ENCODE measurements around the gene DNAJC10.

DNAJC10 gene

DNA sequence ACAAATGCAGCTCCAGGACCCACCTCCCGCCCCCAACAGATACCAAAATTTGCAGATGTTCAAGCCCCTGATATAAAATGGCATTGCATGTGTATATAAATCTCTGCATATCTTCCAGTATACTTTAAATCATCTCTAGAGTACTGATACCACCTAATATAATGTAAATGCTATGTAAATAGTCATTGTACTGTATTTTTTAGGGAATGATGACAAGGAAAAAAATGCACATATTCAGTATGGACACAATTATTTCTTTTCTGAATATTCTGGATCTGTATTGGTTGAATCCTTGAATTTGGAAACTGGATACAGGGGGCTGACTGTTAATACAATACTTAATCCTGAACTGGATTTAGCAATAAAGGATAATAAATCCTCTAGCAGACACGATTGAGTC, 82.7 kb downstream of the DNAJC10 start:
- DNase-seq = no peak

DNA sequence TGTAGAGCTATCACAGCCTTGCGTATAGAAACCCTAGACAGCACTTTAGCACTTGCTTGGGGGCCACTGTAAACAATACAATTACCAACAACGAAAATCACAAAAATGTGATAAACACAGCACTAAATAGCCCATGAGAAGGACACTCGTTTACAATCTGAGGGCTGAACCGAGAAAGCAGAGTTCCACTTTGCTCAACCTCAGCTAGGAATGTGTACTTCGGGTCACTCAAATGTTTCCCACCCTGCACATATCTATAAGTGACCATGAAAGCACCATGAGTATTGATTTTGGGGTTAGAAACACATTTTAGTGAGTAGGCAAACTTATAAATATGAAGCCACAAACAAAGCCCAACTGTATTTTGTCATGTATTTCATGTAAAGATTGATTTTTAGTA, 88.1 kb downstream of the DNAJC10 start:
- no peak for DNase-seq

GRCh38 chr2:182807319-182807718, 91.3 kb downstream of the DNAJC10 start:
- no peak for DNase-seq

GRCh38 chr2:182810087-182810486, 94.0 kb downstream of the DNAJC10 start:
- no peak for DNase-seq

- no peak for DNase-seq
Observed at GRCh38 chr2:182814380-182814779, 98.3 kb downstream of the DNAJC10 start.

DNA sequence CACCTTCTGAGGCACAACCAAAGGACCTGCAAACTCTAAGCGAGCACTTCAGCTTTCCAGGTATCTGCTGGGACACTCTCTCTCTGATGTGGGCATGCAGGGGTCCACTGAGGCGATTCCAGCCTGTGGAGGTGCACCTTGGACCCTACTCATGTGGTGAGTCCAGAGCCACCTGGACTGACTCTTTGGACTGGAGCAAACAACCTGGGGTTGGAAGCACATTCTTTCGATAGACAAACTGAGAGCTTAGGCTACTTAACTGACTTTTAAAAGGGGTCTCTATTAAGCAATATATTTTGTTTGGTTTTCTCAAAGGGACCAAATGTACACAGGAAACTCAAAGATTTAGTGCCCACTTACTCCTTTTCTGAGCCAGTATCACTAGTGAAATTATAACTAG, 98.7 kb downstream of the DNAJC10 start:
- no peak for DNase-seq

DNA sequence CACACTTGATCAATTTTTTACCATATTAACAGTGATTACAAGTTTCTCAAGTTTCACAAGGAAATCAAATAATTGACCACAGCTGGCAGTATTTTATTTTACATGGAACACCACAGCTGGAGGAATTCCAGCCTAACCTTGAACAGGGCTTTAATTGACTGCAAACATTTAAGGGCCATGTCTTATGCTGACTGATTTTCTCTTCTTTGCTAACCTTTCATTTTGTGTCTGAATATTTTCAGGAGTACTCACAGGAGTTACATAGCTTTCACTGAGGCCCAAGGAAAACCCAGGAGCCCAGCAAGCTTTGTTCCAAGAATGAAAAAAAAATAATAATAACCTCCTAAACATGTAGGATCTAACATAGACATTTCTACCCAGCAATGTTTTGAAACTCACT, 100.8 kb downstream of the DNAJC10 start:
- no peak for DNase-seq

DNA sequence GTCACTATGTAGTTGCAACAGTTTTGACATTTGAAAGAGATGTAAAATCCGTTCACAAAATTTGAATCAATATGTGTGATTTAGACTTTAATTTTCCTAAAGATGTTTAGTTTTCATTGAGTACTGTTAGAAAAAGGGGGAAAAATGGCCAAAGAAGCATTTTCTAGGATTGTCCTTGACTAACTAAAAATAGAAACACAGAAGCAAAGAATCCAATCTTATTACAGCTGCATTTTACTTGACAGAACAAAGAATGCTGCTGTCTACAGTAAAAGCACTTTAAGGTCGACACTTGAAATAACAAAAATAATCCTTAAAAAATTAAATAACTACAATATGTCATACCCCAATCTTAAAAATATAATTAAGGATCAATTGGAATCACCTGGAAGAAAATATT, 101.5 kb downstream of the DNAJC10 start:
- DNase-seq = no peak

DNA sequence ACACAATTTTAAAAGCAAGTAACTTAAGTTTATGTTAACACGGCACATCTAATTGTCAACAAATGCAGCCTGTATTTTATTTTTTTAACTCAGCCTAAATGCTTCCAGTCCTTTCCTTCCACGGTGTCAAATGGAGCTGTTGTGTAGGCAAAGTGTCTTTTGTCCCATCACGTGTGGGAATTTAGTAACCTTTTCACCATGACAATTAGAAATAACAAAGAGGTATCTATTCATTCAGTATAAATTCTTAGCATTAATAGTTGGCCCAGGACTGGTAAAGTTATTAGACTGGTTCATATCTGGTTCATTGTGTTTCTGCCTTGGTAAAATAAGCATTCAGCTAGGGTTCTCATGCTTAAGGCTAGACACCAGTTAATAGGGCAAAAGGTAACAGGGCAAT, 102.4 kb downstream of the DNAJC10 start:
- DNase-seq = no peak

- no peak for DNase-seq
Observed at GRCh38 chr2:182818925-182819324, 102.9 kb downstream of the DNAJC10 start.

DNA sequence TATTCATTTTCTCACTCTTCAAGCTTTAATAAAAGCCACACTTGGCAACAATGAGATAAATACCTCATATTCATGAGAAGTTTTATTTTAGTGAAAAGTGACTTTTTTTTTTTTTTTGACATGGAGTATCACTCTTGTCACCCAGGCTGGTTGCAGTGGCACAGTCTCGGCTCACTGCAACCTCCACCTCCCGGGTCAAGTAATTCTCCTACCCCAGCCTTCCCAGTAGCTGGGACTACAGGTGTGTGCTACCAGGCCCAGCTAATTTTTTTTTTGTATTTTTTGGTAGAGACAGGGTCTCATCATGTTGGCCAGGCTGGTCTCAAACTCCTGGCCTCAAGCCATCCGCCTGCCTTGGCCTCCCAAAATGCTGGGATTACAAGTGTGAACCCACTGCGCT, 103.4 kb downstream of the DNAJC10 start:
- no peak for DNase-seq

- no peak for DNase-seq
Observed at GRCh38 chr2:182821182-182821581, 105.1 kb downstream of the DNAJC10 start.

- no peak for DNase-seq
Observed at GRCh38 chr2:182822733-182823132, 106.7 kb downstream of the DNAJC10 start.

DNA sequence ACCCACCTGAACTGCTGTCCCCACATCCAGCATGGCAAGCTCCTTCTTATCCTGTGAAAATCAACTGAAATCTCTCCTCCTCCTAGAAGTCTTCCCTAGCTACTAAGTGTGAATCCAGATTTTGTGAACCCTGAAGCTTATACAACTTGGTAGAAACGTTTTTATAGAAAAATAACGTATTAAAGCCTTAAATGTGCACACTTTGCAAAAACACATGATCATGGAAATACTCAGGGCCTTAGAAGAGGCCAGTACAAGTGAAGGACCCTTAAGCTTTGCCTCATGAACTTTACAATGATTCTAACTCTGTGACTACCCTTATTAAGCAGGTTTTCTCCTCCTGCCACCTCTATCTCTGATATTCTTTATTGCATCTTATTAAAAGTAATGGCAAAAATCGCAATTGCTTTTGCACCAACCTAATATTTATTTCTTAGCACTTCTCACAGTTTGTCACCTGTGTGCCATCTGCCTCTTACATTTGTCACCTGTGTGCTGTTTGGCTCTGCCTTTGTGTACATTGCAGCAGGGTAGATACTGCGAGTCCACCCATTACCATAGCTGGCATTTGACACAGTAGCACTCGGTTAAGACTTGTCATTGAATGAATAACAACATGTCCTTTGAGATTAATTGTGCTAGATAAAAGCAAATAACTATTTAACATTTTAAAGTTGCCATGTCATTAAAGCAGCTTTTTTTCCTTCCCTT, 108.2 kb downstream of the DNAJC10 start:
- no peak for DNase-seq

- DNase-seq = no peak
Observed at GRCh38 chr2:182824767-182825158, 108.7 kb downstream of the DNAJC10 start.

GRCh38 chr2:182826064-182826463, 110.0 kb downstream of the DNAJC10 start:
- DNase-seq = no peak

DNA sequence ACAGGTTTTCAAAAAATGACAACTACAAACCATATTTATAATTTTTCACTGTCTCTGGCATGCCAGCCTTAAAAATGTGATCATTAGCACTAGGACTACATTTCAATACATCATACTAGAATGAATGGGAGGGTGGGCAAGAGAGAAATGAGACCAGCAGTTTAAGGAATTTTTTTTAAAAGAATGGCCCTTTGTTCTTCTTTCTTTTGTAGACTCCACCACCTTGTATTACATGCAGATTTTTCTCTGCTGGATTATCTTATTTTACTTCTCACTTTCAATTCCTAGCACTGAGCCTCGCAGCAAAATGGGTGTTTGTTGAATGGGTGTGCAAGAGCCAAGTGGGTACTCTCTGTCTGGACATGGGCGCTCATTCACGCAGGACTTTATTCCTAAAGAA, 110.4 kb downstream of the DNAJC10 start:
- no peak for DNase-seq

GRCh38 chr2:182827182-182827879, 111.3 kb downstream of the DNAJC10 start:
- DNase-seq = no peak

GRCh38 chr2:182831101-182831500, 115.0 kb downstream of the DNAJC10 start:
- DNase-seq = no peak

- DNase-seq = no peak
Observed at GRCh38 chr2:182831921-182832320, 115.9 kb downstream of the DNAJC10 start.

GRCh38 chr2:182833084-182833854, 117.2 kb downstream of the DNAJC10 start:
- no peak for DNase-seq

- DNase-seq = no peak
Observed at GRCh38 chr2:182834293-182834692, 118.2 kb downstream of the DNAJC10 start.

GRCh38 chr2:182836451-182836850, 120.4 kb downstream of the DNAJC10 start:
- no peak for DNase-seq

All from NK-92 treated with Interleukin-12 subunit alpha and Interleukin-12 subunit beta, amount 100 ng/mL, for 24 hours (cell line).